Measurements from ENCODE around the gene ATP10A.
"Not testable (repeated sequence)": the region's sequence is repeated elsewhere in the genome, so short reads cannot be mapped to it uniquely, and the experiment has no call there.

ATP10A gene

GRCh38 chr15:25858952-25859760, 4.0 kb downstream of the ATP10A start:
- no peak for DNase-seq

GRCh38 chr15:25856059-25856458, 7.1 kb downstream of the ATP10A start:
- not testable (repeated sequence) for DNase-seq

GRCh38 chr15:25852661-25853524, 10.2 kb downstream of the ATP10A start:
- DNase-seq = no peak

GRCh38 chr15:25852027-25852426, 11.1 kb downstream of the ATP10A start:
- no peak for DNase-seq

- DNase-seq = peak; percentile 64
These were observed 12.7 kb downstream of the ATP10A start for GRCh38 chr15:25850154-25851111.

- DNase-seq = no peak
These were observed 13.8 kb downstream of the ATP10A start for GRCh38 chr15:25849157-25849921.

- DNase-seq = no peak
These were observed 14.4 kb downstream of the ATP10A start for GRCh38 chr15:25848784-25849156.

- DNase-seq = no peak
These were observed 14.8 kb downstream of the ATP10A start for GRCh38 chr15:25848325-25848724.

GRCh38 chr15:25847051-25847450, 16.1 kb downstream of the ATP10A start:
- DNase-seq = no peak

GRCh38 chr15:25846377-25846776, 16.8 kb downstream of the ATP10A start:
- peak; percentile 55 for DNase-seq

GRCh38 chr15:25844981-25845680, 18.0 kb downstream of the ATP10A start:
- DNase-seq = no peak

GRCh38 chr15:25844542-25844941, 18.6 kb downstream of the ATP10A start:
- no peak for DNase-seq

- no peak for DNase-seq
These were observed 19.1 kb downstream of the ATP10A start for GRCh38 chr15:25844076-25844475.

- no peak for DNase-seq
These were observed 23.4 kb downstream of the ATP10A start for GRCh38 chr15:25839638-25840156.

GRCh38 chr15:25838871-25839195, 24.3 kb downstream of the ATP10A start:
- no peak for DNase-seq

- DNase-seq = no peak
These were observed 24.8 kb downstream of the ATP10A start for GRCh38 chr15:25838191-25838870.

- no peak for DNase-seq
These were observed 31.0 kb downstream of the ATP10A start for GRCh38 chr15:25832158-25832557.

- no peak for DNase-seq
These were observed 32.2 kb downstream of the ATP10A start for GRCh38 chr15:25830844-25831451.

GRCh38 chr15:25829073-25829472, 34.1 kb downstream of the ATP10A start:
- no peak for DNase-seq

GRCh38 chr15:25825207-25825606, 37.9 kb downstream of the ATP10A start:
- DNase-seq = no peak
